GM23338 (cell line): ENCODE results near the gene SPSB4.
A peak's percentile ranks its signal among the peaks of the same experiment; 100 is the strongest.

ENCODE experiments used
- CTCF ChIP-seq, 2 experiments: fragments of 200-600 bp in 1 of 2; sonication (generic) in 1 of 2; conservative IDR thresholded peaks; 2 replicates each; pipeline versions ENCODE4 v1.5.1 to v1.6.1; 2016 to 2017; ENCODE audit warnings: antibody characterized with exemption in 2 of 2, low read depth in 2 of 2, mild to moderate bottlenecking in 2 of 2, moderate library complexity in 1 of 2
- EZH2 ChIP-seq: fragments of 200-600 bp; sonication (generic); IDR thresholded peaks from one replicate; pipeline ENCODE4 v1.8.0; 2017; ENCODE audit warnings: antibody characterized with exemption, mild to moderate bottlenecking, low read depth; ENCODE audit not compliant: unreplicated experiment
- POLR2AphosphoS5 ChIP-seq: IDR thresholded peaks from 2 replicates; pipeline ENCODE4 v1.6.1; 2016; ENCODE audit warnings: antibody characterized with exemption, low read depth
- REST ChIP-seq: IDR thresholded peaks from one replicate; pipeline ENCODE4 v1.6.1; 2018; ENCODE audit warnings: antibody characterized with exemption; ENCODE audit not compliant: unreplicated experiment
- STAT1 ChIP-seq: IDR thresholded peaks from one replicate; pipeline ENCODE4 v1.6.1; 2016; ENCODE audit warnings: antibody characterized with exemption; ENCODE audit not compliant: unreplicated experiment
- ZNF331 ChIP-seq: fragments of 250-450 bp; sonication (Bioruptor Pico); IDR thresholded peaks from 2 replicates; pipeline ENCODE4 v1.5.0; 2020; ENCODE audit warnings: low read depth, mild to moderate bottlenecking, moderate library complexity

- TF ChIP-seq CTCF (conservative IDR thresholded peaks at IDR 0.05; ENCODE audit: low read depth in 2 of 2) (peak; percentile 45 to 57), STAT1 (no peak), EZH2 (peak; percentile 13), REST (no peak), POLR2AphosphoS5 (no peak), ZNF331 (no peak)
Observed at GRCh38 chr3:141051443-141052200, 475 bp downstream of the SPSB4 start.
